Measurements from ENCODE around the gene METTL9. TPM values are rescaled to one million over a fixed set of nuclear protein-coding genes. Genes with fewer than 3 reads are reported as not detected.

The METTL9 gene
- total and polyA plus RNA-seq, 2 of the 13 experiments (the other 11 are each of a cell fraction or from before 2014, with no cell fraction given) = 123 to 204 TPM

GRCh38 chr16:21685034-21685455, 85.7 kb downstream of the METTL9 start (continued):
- no peak for TF ChIP-seq CEBPZ (IDR thresholded peaks at IDR 0.05; ENCODE audit: low read length)
- no peak for TF ChIP-seq NFRKB (IDR thresholded peaks at IDR 0.05)
- TF ChIP-seq ELK4 (CRISPR knock-in tag; IDR thresholded peaks at IDR 0.05; ENCODE audit: borderline replicate concordance) = no peak
- no peak for TF ChIP-seq ARID3A (IDR thresholded peaks at IDR 0.05; ENCODE audit: low read depth, low read length)
- peak; percentile 71; the same call in 1 of the 2 replicates for TF ChIP-seq ISX (CRISPR knock-in tag; conservative IDR thresholded peaks at IDR 0.05)
- peak; percentile 29; the same call in 1 of the 2 replicates for TF ChIP-seq ZNF574 (CRISPR knock-in tag; IDR thresholded peaks at IDR 0.05)
- no peak for TF ChIP-seq JUNB (CRISPR knock-in tag; IDR thresholded peaks at IDR 0.05; ENCODE audit: borderline replicate concordance)
- 0 out of 2 replicates have a peak, but pooled peaks have one; percentile 13 for TF ChIP-seq THAP9 (CRISPR knock-in tag; IDR thresholded peaks at IDR 0.05; ENCODE audit: borderline replicate concordance)
- no peak for TF ChIP-seq ZNF607 (CRISPR knock-in tag; IDR thresholded peaks at IDR 0.05; ENCODE audit: borderline replicate concordance)
- no peak for TF ChIP-seq ELF1 (CRISPR knock-in tag; IDR thresholded peaks at IDR 0.05)
- 0 out of 2 replicates have a peak, but pooled peaks have one; percentile 53 for TF ChIP-seq ATF6 (CRISPR knock-in tag; conservative IDR thresholded peaks at IDR 0.05)
- peak; percentile 49 for TF ChIP-seq SAP130 (CRISPR knock-in tag; IDR thresholded peaks at IDR 0.05; ENCODE audit: low read depth)
- TF ChIP-seq NFIB (CRISPR knock-in tag; IDR thresholded peaks at IDR 0.05; ENCODE audit: borderline replicate concordance) = no peak
- TF ChIP-seq ZFP82 (CRISPR knock-in tag; IDR thresholded peaks at IDR 0.05; ENCODE audit: borderline replicate concordance) = no peak

Measured in HepG2 (cell line).